OCI-LY3 (cell line): Measurements from ENCODE around the gene ETHE1.
"Not testable (repeated sequence)": the region's sequence is repeated elsewhere in the genome, so short reads cannot be mapped to it uniquely, and the experiment has no call there.

ENCODE experiments used
- H2AFZ ChIP-seq: fragments of 200-600, 300-600 bp; shearing (Covaris generic); 2 replicates; pipeline ENCODE4 v1.6.0; 2014; ENCODE audit warnings: antibody characterized with exemption, low read depth, low read length
- H3K27ac ChIP-seq: fragments of 200-600, 300-600 bp; sonication (generic); 2 replicates; pipeline ENCODE4 v1.5.1; 2014; ENCODE audit warnings: mild to moderate bottlenecking, low read length, moderate library complexity, mixed read lengths
- H3K27me3 ChIP-seq: fragments of 200-600, 300-600 bp; sonication (generic); 2 replicates; pipeline ENCODE4 v1.6.1; 2014; ENCODE audit warnings: low read depth, low read length, mixed read lengths
- H3K36me3 ChIP-seq: fragments of 200-600, 300-600 bp; sonication (generic); replicated peaks from 2 replicates; pipeline ENCODE3; 2014; ENCODE audit warnings: low read depth, low read length, mixed read lengths
- H3K4me1 ChIP-seq: fragments of 300-600, 200-600 bp; sonication (generic); 2 replicates; pipeline ENCODE4 v1.6.1; 2014; ENCODE audit warnings: low read length, mixed read lengths
- H3K4me2 ChIP-seq: fragments of 200-600, 300-600 bp; sonication (generic); 2 replicates; pipeline ENCODE4 v1.6.1; 2014; ENCODE audit warnings: low read length, mixed read lengths
- H3K4me3 ChIP-seq: fragments of 300-600, 200-600 bp; sonication (generic); 2 replicates; pipeline ENCODE4 v1.5.1; 2014; ENCODE audit warnings: antibody characterized with exemption, mild to moderate bottlenecking, low read length, moderate library complexity
- H3K79me2 ChIP-seq: fragments of 300-600, 200-600 bp; shearing (Covaris generic); 2 replicates; pipeline ENCODE4 v1.6.1; 2014; ENCODE audit warnings: mild to moderate bottlenecking, low read length, mixed read lengths
- H3K9ac ChIP-seq: fragments of 300-600, 200-600 bp; shearing (Covaris generic); 2 replicates; pipeline ENCODE4 v1.6.0; 2014; ENCODE audit warnings: mild to moderate bottlenecking, low read length, moderate library complexity
- H3K9me3 ChIP-seq: fragments of 200-600, 300-600 bp; shearing (Covaris generic); 2 replicates; pipeline ENCODE4 v1.6.1; 2014; ENCODE audit warnings: low read length, mixed read lengths; ENCODE audit not compliant: insufficient read depth
- H4K20me1 ChIP-seq: fragments of 200-600, 300-600 bp; sonication (generic); 2 replicates; pipeline ENCODE4 v1.6.1; 2016; ENCODE audit warnings: low read length, mixed read lengths; ENCODE audit not compliant: insufficient read depth
- EZH2phosphoT487 ChIP-seq: fragments of 200-600 bp; shearing (Covaris generic); IDR thresholded peaks from 2 replicates; pipeline ENCODE4 v1.6.1; 2018; ENCODE audit warnings: antibody characterized with exemption, mixed run types, low read depth
- TF ChIP-seq, protein P1 (sequence below): fragments of 200-600, 300-600 bp; sonication (generic); IDR thresholded peaks from 2 replicates; pipeline ENCODE4 v1.5.1; 2014; ENCODE audit warnings: antibody characterized with exemption, low read length, low read depth

The ETHE1 gene

DNA sequence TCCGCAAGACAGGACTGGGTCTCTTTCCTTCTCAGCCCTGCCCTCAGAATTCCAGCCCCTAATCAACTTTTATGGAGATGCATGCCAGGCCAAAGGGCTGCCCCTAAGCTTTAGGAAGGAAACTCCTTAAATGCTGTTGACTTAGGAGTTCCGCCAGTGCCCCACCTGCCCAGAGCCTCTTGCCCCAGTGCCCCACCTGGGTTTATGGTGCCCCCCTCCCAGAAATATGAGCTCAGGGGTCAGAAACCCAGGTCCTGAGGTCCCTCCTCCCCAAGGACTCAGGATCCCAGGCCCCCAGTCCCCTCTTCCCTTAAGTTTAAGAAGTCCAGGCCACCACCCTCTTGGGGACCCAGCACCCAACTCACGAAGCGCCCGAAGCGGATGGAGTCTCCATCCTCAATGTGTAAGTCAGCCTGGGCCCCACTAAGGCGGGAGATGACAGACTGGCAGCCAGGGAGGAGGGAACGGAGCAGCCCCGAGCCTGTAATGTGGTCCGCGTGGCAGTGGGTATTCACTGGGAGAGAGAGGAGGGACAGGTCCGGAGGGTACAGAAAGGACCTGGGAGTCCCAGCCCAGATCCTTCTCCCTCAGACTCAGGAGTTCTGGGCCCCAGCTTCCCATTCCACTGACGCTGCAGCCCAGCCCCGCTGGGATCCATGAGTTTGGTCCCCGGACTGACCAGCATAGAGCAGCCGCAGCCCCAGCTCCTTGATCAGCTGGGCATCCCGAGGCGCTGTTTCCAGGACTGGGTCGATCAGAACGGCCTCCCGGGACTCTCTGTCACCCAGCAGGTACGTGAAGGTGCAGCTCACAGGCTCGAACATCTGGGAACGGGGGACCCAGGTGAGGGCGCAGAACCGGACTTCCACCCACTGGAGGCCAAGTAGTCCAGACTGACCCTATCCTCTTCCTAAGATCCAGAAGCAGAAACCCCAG is 897 bp downstream of the ETHE1 start:
- Histone ChIP-seq H3K4me2 (peak overlapping the region; percentile 88), H2AFZ (no peak overlapping the region), H3K36me3 (no peaks in the 10 kb centered on the region), H3K4me3 (peak overlapping the region; percentile 81), H3K9me3 (no peaks in the 10 kb centered on the region), H3K4me1 (peaks cover 21% of the 10 kb centered on the region), H3K9ac (peak overlapping the region; percentile 73), H3K27ac (no peak overlapping the region), H3K79me2 (no peaks in the 10 kb centered on the region), H4K20me1 (no peaks in the 10 kb centered on the region), H3K27me3 (no peaks in the 10 kb centered on the region)
- TF ChIP-seq EZH2phosphoT487: no peak
- TF ChIP-seq, protein P1, sequence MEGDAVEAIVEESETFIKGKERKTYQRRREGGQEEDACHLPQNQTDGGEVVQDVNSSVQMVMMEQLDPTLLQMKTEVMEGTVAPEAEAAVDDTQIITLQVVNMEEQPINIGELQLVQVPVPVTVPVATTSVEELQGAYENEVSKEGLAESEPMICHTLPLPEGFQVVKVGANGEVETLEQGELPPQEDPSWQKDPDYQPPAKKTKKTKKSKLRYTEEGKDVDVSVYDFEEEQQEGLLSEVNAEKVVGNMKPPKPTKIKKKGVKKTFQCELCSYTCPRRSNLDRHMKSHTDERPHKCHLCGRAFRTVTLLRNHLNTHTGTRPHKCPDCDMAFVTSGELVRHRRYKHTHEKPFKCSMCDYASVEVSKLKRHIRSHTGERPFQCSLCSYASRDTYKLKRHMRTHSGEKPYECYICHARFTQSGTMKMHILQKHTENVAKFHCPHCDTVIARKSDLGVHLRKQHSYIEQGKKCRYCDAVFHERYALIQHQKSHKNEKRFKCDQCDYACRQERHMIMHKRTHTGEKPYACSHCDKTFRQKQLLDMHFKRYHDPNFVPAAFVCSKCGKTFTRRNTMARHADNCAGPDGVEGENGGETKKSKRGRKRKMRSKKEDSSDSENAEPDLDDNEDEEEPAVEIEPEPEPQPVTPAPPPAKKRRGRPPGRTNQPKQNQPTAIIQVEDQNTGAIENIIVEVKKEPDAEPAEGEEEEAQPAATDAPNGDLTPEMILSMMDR: no peak

DNA sequence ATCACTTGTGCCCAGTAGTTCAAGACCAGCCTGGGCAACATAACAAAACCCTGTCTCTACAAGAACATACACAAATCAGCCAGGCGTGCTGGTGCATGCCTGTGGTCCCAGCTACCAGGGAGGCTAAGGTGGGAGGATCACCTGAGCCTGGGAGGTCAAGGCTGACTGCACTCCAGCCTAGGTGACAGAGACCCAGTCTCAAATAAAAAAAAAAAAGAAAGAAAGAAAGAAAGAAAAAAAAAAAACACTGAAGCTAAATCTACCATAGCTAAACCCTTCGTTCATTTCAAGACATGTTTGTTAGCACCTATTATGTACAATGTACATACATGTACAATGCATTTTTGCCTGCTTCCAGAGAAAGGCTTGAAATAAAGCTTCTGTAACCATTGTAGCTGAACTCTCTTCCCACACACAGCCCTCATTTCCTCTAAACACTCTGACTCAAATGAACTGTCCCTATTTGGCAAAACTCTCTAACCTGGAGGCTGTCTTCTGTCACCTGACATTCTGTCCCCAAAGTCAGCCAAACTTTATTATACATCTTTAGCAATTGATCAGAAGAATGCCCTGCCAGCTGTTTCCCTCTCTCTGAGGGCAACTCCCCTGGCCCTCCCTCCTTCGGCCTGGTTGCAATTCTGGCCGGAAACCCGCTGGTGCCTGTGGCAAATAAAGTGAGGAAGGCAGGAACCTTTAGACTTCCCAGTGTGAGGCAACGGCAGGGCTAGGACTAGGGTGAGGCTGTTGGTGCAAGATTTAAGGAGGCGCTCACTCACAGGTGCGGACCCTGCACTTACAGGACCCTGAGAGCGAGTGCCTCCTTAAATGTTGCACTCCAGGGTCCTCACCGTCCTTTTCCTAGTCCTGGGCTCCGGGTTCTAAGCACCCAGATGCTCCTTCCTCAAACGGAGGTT is 1.8 kb downstream of the ETHE1 start:
- Histone ChIP-seq H3K27me3 (no peaks in the 10 kb centered on the region), H3K4me3 (peak overlapping the region; percentile 81), H2AFZ (no peak overlapping the region), H3K4me2 (peak overlapping the region; percentile 88), H3K27ac (no peak overlapping the region), H3K36me3 (no peaks in the 10 kb centered on the region), H4K20me1 (no peaks in the 10 kb centered on the region), H3K4me1 (peaks cover 21% of the 10 kb centered on the region), H3K79me2 (no peaks in the 10 kb centered on the region), H3K9ac (no peak overlapping the region), H3K9me3 (no peaks in the 10 kb centered on the region)
- TF ChIP-seq, protein P1: no peak
- no peak for TF ChIP-seq EZH2phosphoT487

DNA sequence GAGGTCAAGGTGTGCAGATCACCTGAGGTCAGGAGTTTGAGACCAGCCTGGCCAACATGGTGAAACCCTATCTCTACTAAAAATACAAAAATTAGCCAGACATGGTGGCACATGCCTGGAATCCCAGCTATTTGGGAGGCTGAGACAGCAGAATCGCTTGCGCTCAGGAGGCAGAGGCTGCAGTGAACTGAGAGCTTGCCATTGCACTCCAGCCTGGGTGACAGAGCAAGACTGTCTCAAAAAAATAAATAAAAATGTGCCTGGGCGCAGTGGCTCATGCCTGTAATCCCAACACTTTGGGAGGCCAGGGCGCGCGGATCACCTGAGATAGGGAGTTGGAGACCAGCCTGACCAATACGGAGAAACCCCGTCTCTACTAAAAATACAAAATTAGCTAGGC is 3.3 kb downstream of the ETHE1 start:
- H3K9ac ChIP-seq, H3K27me3 ChIP-seq, H3K27ac ChIP-seq, H2AFZ ChIP-seq, H3K4me3 ChIP-seq, H3K9me3 ChIP-seq, H3K36me3 ChIP-seq, H3K4me2 ChIP-seq, H3K79me2 ChIP-seq, H4K20me1 ChIP-seq: not testable (repeated sequence)
- peaks cover 24% of the 10 kb centered on the region for H3K4me1 ChIP-seq

DNA sequence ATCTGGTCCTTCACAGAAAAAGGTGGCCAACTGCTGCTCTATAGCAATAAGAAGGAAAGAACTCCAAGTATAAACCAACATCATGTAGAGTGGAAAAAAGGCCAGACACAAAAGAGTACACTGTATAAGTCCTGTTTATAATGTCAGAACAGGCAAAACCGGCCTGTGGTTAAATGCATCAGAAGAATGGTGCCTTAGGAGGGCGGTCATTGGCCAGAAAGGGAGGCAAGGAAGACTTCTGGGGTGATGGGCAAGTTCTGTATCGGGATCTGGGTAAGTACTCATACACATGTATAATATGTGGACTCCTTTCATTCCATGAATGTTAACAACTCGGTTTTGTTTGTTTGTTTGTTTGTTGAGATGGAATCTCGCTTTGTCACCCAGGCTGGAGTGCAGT is 4.1 kb downstream of the ETHE1 start:
- peaks cover 26% of the 10 kb centered on the region for H3K4me1 ChIP-seq
- H3K36me3 ChIP-seq: no peaks in the 10 kb centered on the region
- no peaks in the 10 kb centered on the region for H3K79me2 ChIP-seq
- H2AFZ ChIP-seq: no peak overlapping the region
- H3K4me2 ChIP-seq: no peak overlapping the region
- H4K20me1 ChIP-seq: no peaks in the 10 kb centered on the region
- no peaks in the 10 kb centered on the region for H3K27me3 ChIP-seq
- H3K9me3 ChIP-seq: no peaks in the 10 kb centered on the region
- no peak overlapping the region for H3K9ac ChIP-seq
- TF ChIP-seq EZH2phosphoT487: no peak
- TF ChIP-seq, protein P1: no peak
- H3K4me3 ChIP-seq: no peak overlapping the region
- no peak overlapping the region for H3K27ac ChIP-seq
